ENCODE results near the gene RCOR1.

Gene RCOR1

DNA sequence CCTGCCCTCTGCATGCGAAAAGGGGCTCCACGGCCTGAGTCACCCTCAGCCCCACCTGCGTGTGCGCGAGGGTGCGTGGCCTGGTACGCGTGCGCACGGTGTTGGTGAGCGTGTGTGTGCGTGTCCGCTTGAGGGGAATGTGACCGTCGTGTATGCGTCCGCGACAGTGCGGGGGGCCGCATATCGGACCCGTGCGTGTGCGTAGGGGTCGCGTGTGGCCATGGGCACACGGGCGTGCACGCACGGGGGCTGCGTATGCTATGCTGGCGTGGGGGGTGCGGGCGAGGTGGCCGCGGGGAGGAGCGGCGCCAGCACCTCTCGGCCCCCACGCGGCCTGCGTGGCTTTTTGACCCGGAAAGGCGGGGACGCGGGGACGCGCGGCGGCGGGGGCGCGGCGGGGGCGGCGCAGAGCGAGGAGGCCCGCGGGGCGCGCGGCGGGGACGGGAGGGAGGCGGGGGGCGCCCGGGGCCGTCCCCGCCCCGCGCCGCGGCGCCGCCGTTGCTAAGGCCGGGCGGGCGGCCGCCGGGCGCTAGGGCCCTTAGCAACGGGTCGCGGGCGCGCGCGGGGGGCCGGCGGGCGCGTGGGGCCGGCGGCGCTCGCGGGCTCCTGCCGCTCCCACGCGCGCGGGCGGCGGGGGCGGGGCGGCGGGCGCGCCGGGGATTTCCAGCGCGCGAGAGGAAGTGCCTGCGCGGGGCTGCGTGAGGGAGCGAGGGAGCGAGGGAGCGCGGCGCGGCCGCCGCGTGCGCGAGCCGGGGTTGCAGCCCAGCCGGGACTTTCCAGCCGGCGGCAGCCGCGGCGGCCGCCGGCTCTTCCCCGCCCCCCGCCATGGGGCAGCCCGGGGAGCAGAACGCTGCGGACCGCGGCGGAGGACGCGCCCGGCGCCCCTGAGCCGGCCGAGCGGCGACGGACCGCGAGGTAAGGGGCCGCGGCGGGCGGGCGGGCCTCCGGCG is 184.6 kb downstream of the RCOR1 start, which contains the start of gene TRAF3:
Gene TRAF3, plus strand, starts transcription at position 689 of the 950 bp plus-strand sequence. CDS start 92,753 bp downstream, outside the sequence.
- peak; percentile 72 for DNase-seq (ENCODE audit: low spot score)

DNA sequence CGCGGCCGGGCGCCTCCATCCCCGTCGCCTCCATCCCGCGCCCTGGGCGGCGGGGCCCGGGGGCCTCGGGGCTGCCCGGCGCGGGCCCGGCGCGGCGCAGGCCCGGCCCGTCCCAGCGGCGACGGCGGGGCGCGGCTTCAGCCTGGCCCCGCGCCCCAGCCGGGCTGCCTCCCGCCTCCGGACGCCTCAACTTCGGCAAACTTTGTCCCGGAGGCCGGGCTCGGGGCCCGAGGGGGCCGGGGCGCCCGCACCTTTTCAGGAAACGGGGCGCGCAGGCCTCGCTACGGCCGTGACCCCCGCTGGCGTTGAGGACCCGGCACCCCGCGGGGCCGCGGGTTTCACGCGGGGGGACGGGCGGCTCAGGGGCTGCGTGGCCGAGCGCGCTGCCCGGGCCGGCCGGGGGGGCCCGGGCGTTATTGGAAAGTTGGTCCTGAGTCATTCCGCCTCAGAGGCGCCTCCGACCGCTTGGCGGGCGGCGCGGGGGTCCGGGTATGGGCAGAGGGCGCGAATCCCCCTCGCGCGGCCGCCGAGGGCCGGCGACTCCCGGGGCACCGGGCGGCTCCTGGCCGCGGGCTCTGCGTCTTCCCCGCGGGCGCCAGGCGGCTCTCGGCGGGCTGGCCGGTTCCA is 185.4 kb downstream of the RCOR1 start:
- DNase-seq (ENCODE audit: low spot score) = no peak

DNA sequence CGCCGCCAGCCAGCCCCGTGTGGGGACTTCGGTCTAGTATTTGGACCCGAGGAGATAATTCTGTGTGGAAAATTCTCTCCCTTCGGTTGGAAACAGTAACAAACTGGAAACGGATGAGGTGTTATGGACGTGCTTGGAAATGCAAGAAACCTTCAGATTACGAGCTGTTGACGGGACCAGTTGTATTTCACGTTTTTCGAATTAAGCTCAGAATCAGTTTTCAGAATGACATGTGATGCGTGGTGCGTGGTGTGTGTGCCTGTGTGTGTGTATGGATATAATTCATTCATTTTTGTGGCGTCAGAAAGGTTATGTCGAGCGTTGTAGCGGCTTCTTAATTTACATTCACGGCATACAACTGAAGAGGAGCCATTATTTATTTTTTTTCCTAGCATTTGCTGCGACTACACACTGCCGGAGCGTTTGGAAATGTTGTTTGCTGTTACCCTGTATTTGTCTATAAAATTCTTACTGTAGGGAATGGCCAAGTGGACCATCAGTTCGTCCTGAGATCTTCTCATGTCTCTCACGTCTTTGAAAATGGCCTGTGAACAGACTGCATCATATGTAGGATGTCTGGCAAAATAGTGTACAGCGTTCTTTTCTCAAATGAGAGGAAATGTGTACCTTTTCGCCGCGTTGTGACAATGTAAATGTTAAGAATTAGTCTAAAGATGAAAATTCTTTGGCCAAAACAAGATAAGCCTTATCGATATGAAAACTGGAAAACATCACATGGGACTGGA is 186.1 kb downstream of the RCOR1 start:
- no peak for DNase-seq (ENCODE audit: low spot score)

- DNase-seq (ENCODE audit: low spot score) = no peak
Observed at GRCh38 chr14:102779084-102779462, 186.6 kb downstream of the RCOR1 start.

DNA sequence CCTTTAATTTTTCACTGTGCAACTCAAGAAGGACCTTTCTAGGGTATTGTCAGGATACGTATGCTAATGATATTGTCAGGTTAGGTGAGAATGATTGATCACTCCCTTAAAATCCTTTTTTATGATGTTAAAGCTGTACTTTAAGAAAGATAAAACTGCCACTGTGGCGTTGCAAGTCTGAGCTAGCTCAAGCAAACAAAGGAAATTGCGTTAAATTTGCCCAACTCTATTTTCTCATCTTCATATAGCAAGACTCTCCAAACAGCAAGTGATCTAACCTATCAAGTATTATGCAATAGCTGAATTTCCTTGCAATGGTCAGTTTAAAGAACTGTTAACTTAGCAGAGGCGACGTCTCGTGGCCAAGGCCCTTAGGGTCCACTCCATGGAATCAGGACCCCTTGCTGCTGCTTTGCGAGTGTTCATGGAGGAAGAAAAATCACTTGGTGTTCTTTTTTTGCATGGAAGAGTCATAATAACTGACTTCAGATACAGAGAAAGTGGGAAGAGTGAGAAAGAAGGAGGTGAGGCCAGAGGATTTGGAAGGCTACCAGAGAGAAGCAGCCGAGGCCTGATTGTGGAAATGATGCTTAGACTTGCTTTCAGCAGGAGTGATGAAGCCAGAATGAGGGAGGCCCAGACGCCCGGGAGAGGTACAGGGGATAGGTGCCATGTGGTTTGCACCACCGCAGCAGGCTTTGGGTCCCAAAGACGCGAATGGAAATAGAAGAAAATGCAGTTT is 187.3 kb downstream of the RCOR1 start:
- DNase-seq (ENCODE audit: low spot score) = no peak

Measured in putamen (tissue), 1 donor.